Activated CD4-positive, alpha-beta T cell treated with anti-CD3 and anti-CD28 coated beads for 48 hours (primary cell): Measurements from ENCODE around the gene PIPOX.

Source experiments
- DNase-seq: peaks from one replicate; pipeline ENCODE4 v3.0.0-alpha.2; 2020

Gene PIPOX

DNA sequence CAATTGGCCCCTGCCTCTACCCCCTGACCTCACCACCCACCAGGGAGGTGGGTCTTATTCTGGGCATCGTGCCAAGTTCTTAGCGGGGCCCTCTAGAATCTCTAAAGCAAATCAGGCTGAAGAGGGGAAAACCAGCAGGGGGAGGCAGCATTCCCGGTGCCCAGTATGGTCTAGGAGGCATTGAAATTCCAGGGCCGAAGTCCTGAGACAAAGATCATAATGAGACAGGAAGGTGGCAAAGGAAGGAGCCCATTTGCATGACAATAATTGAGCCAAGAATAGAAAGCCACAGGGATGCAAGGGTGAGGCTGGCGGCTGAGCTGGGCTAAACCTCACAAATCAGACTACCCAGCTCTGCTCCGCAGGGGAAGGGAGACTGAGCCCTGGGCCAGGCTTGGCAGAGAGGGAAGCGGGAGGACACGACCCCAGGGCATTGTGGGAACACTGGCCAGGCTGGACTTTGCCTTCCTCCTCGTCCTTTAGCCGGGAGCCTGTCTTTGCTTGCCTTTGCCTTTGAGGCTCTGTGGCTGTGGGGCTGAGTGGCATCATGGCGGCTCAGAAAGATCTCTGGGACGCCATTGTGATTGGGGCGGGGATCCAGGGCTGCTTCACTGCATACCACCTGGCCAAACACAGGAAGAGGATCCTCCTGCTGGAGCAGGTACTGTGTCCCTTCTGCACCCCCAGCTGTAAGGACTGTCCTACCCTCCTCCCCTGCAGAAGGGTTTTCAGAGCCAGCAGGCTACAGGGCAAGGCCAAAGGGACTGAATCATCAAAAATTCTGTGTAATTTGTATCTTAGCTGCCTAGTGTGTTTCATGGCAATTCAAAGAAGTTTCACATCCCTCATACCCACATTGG lies at the start of gene PIPOX:
PIPOX (plus strand) TSS at position 463 of the 860 bp plus-strand sequence; CDS start at position 548, 85 bp downstream.
- DNase-seq, result peak; percentile 10

GRCh38 chr17:28993645-28994426 lies 49.1 kb upstream of the PIPOX start:
- no peak for DNase-seq

GRCh38 chr17:28996554-28997096 lies 46.3 kb upstream of the PIPOX start:
- DNase-seq, result no peak

DNA sequence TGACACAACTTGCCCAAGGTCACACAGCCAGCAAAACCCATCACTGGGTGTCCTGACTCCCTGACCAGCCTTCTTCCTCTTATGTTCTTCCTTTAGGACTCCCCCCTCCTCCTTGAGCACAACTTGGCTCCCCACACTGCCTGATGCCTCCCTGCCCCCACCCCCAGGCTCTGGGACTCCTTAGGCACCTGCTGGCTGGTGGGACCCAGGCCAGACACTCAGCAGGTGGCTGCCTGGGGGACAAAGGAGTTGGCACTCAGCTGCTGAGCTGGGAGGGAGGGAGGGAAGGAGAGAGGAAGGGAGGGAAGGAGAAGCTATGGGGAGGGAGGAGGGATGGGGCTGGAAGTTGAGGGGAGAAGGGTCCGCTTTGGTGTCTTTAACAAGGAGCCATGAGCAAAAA lies 45.1 kb upstream of the PIPOX start:
- DNase-seq, result no peak

DNA sequence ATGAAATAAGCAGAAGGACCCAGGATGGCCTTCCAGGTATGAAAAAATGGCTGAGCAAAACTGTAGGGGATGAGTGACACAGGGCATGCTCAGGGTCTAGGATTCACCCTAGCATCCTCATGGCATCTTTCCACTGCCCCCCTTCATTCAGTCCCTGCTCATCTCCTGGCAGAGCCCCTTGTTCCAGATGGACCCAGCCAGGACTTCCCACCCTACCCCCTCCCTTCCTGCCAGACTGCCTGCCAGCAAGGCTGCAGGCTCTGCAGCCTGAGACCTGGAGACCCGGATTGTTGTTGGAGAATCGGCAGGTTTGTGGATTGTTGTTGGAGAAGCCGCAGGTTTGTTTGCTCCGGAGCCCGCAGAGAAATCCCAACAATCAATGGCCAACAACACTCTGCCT lies 43.7 kb upstream of the PIPOX start:
- no peak for DNase-seq

GRCh38 chr17:29000973-29001372 lies 42.0 kb upstream of the PIPOX start:
- DNase-seq, result no peak

GRCh38 chr17:29002811-29003210 lies 40.1 kb upstream of the PIPOX start:
- DNase-seq, result no peak

- DNase-seq, result no peak
These were observed 39.7 kb upstream of the PIPOX start for GRCh38 chr17:29003289-29003688.

GRCh38 chr17:29004081-29004692 lies 38.8 kb upstream of the PIPOX start:
- DNase-seq, result no peak

DNA sequence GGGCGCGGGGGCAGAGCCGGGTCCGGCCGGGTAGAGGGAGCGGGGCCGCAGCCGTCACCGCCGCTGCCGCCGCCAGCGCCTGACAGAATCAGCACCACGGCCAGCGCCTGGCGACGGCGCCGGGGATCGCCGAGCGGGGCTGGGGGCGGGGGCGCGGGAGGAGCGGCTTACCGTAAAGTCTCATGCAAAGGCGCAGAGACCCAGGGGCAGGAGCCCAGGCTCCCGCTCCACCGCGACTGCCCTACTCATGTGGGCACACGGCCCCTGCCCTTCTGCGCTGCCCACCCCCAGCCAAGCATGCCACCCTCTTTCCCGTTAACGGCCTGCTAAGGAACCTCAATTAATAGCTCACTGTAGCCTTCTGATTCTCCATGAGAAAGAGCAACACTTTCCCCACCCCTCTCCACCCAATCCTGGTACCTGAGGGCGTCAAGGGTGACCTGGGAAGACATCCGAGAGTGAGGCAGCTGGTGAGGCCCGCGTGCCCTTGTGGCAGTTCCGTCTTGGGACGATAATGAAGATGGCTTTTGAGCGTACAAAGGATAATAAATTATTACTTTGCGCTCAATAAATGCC lies 36.9 kb upstream of the PIPOX start, which contains the start of gene SEZ6:
SEZ6 (minus strand) TSS at position 98 of the 576 bp plus-strand sequence. CDS start 164 bp downstream, outside the sequence.
- peak; percentile 85 for DNase-seq

GRCh38 chr17:29007456-29007855 lies 35.5 kb upstream of the PIPOX start:
- no peak for DNase-seq

- no peak for DNase-seq
These were observed 35.0 kb upstream of the PIPOX start for GRCh38 chr17:29007860-29008455.

- DNase-seq, result no peak
These were observed 34.4 kb upstream of the PIPOX start for GRCh38 chr17:29008591-29008990.

DNA sequence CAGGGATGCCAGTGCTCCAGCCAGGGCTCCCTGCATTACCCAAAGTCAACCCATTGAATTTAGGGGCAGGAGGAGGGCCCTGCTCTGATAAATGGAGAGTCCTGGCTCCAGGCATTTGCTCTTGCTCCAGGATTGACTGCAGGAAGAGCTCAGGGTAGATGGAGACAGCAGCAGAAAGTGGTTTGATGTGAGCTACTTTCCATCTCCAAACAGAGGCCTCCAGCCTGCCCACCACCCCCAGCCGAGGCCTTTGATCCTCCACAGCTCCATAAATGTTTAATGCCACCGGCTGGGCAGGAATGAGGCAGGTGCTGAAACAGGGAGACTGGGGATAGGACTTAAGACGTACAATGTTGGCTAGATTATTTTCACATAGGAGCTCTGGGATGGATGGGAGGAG lies 32.8 kb upstream of the PIPOX start:
- DNase-seq, result no peak

DNA sequence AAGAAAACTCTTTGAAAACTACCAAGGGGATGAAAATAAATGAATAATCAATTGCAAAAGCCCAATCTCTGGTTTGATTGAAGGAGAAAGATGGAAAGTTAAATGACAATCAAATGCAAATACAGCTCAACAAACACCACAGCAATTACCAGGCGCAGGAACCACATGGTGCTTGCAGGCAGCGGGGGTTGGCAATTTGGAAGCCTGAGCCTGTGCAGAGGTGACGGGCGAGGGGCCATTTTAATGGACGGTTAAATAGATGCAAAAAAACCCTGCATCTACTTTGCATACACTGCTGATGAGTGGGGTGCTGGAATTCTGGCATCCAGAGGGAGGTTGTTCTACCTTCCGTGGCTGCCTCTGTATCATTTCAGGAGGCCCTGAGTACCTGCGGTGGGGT lies 32.4 kb upstream of the PIPOX start:
- DNase-seq, result no peak

- no peak for DNase-seq
These were observed 30.4 kb upstream of the PIPOX start for GRCh38 chr17:29012535-29012934.

DNA sequence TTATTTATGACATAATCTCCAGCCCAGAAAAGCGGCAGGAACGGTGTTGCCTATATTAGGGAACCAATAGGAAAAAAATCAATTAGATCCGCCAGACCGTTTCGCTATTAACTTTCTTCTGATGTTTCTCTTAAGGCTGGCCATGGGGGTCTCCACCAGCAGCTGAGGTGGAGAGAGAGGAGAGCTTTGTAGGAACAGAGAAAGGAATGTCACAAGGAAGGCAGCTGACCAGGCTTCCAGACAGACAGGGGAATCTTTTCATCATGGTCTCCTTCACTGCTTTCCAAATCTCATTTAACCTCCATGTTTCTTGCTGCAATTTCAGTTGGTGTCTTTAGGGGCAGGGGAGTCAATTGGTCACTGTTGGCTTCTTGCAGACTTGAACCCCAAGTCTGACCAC lies 28.2 kb upstream of the PIPOX start:
- no peak for DNase-seq

- DNase-seq, result no peak
These were observed 26.4 kb upstream of the PIPOX start for GRCh38 chr17:29016345-29017210.

- DNase-seq, result no peak
These were observed 24.0 kb upstream of the PIPOX start for GRCh38 chr17:29018788-29019474.

GRCh38 chr17:29019475-29020181 lies 23.3 kb upstream of the PIPOX start:
- DNase-seq, result peak; percentile 13
